Fibroblast of lung (primary cell): ENCODE measurements around the gene PHLDB3.

Source experiments
- EZH2 ChIP-seq: IDR thresholded peaks from 2 replicates; pipeline ENCODE4 v1.5.1; 2012; ENCODE audit warnings: low read length, control low read depth, mild to moderate bottlenecking; ENCODE audit errors: missing control alignments
- TF ChIP-seq, protein P1 (sequence below), 2 donors: IDR thresholded peaks in 1 of 2; conservative IDR thresholded peaks in 1 of 2; 1 replicate in 1 of 2; 2 replicates in 1 of 2; pipeline ENCODE4 v1.5.1; 2011 to 2012; ENCODE audit warnings: low read length in 2 of 2, control low read depth in 1 of 2, inconsistent platforms in 1 of 2, low read depth in 1 of 2, mild to moderate bottlenecking in 1 of 2

DNA sequence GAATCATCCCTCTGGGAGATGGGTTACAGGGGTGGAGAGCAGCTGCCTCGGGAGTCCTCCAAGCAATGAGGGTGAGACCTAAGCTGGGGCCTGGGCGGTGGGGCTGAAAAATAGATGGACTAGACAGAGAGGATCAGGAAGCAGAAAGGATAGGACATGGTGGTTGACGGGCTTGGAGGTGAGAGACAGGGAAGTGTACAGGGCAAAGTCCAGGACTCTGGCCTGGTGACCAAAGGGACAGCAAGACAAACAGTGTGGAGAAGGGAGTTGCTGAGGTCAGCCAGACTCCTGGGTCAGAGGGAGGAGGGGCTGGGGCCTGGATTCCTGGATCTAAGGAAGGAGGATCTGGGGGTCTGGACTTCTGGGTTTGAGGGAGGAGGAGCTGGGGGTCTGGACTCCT lies 5.5 kb downstream of the PHLDB3 start:
- TF ChIP-seq, protein P1, sequence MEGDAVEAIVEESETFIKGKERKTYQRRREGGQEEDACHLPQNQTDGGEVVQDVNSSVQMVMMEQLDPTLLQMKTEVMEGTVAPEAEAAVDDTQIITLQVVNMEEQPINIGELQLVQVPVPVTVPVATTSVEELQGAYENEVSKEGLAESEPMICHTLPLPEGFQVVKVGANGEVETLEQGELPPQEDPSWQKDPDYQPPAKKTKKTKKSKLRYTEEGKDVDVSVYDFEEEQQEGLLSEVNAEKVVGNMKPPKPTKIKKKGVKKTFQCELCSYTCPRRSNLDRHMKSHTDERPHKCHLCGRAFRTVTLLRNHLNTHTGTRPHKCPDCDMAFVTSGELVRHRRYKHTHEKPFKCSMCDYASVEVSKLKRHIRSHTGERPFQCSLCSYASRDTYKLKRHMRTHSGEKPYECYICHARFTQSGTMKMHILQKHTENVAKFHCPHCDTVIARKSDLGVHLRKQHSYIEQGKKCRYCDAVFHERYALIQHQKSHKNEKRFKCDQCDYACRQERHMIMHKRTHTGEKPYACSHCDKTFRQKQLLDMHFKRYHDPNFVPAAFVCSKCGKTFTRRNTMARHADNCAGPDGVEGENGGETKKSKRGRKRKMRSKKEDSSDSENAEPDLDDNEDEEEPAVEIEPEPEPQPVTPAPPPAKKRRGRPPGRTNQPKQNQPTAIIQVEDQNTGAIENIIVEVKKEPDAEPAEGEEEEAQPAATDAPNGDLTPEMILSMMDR (conservative IDR thresholded peaks at IDR 0.05 in 1 of 2, IDR thresholded peaks at IDR 0.05 in 1 of 2; ENCODE audit: low read depth in 1 of 2, low read length in 2 of 2): no peak
- no peak for TF ChIP-seq EZH2
